ENCODE results near the gene AHSA1. TPM values are rescaled to one million over a fixed set of nuclear protein-coding genes. Genes with fewer than 3 reads are reported as not detected.

Gene AHSA1
- total and polyA plus RNA-seq, 2 experiments from 2014 or later = 177 to 213 TPM

GRCh38 chr14:77438596-77438995, 19.3 kb upstream of the AHSA1 start:
- Histone ChIP-seq H3K27me3 (ENCODE audit: insufficient read depth) (no peaks in the 10 kb centered on the region), H3K79me2 (replicated peaks; ENCODE audit: insufficient read depth) (no peaks in the 10 kb centered on the region), H2AFZ (no peak overlapping the region), H3K9me2 (ENCODE audit: insufficient read depth) (no peaks in the 10 kb centered on the region), H3K4me2 (no peak overlapping the region), H3K4me1 (ENCODE audit: insufficient read depth) (no peaks in the 10 kb centered on the region), H4K20me1 (replicated peaks; ENCODE audit: insufficient read depth) (peaks cover 3% of the 10 kb centered on the region; the same call in 1 of the 2 replicates), H3K27ac (ENCODE audit: low read depth) (no peak overlapping the region), H3F3A (replicated peaks; ENCODE audit: low read depth) (no peaks in the 10 kb centered on the region), H3K4me3 (no peak overlapping the region), H3K36me3 (ENCODE audit: insufficient read depth) (peaks cover 6% of the 10 kb centered on the region)
- ATAC-seq (no peak), DNase-seq (ENCODE audit: low spot score) (no peak)
- TF ChIP-seq REST (IDR thresholded peaks at IDR 0.05; ENCODE audit: unreplicated experiment) (no peak), ETS1 (IDR thresholded peaks at IDR 0.05) (no peak), ZNF331 (CRISPR knock-in tag; IDR thresholded peaks at IDR 0.05; ENCODE audit: low read depth) (no peak), STAT1 (IDR thresholded peaks at IDR 0.05; ENCODE audit: unreplicated experiment) (no peak), CTCF (conservative IDR thresholded peaks at IDR 0.05; ENCODE audit: low read depth in 2 of 2) (no peak), NANOG (IDR thresholded peaks at IDR 0.05; ENCODE audit: borderline replicate concordance) (no peak), ZNF114 (CRISPR knock-in tag; IDR thresholded peaks at IDR 0.05) (no peak)
- no peaks in the 10 kb centered on the region for H3K27me3 Mint-ChIP-seq (ENCODE audit: insufficient read depth, low read depth, poor library complexity)
- peaks cover 42% of the 10 kb centered on the region for H3K36me3 Mint-ChIP-seq (ENCODE audit: low read depth)
- no peak overlapping the region for H3K4me3 Mint-ChIP-seq
- no peaks in the 10 kb centered on the region for H3K9me3 Mint-ChIP-seq
- H3K27ac Mint-ChIP-seq = no peak overlapping the region
- no peaks in the 10 kb centered on the region for H3K4me1 Mint-ChIP-seq

DNA sequence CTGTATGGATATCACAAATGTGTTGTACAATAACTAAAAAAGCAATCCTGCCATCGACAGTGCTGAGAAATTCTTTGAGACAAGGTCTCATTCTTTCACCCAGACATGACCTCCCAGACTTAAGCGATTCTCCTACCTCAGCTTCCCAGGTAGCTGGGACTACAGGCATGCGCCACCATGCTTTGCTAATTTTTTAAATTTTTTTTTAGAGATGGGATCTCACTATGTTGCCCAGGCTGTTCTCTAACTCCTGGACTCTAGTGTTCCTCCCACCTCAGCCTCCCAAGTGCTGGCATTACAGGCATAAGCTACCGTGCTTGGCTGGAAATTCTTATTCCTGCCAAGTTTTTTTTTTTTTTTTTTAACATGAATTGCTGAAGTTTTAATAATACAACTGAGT, 18.0 kb upstream of the AHSA1 start:
- Mint-ChIP-seq H3K4me1 (no peaks in the 10 kb centered on the region), H3K27me3 (ENCODE audit: insufficient read depth, low read depth, poor library complexity) (no peaks in the 10 kb centered on the region), H3K36me3 (ENCODE audit: low read depth) (peaks cover 34% of the 10 kb centered on the region), H3K27ac (no peak overlapping the region), H3K9me3 (no peaks in the 10 kb centered on the region), H3K4me3 (no peak overlapping the region)
- Histone ChIP-seq H3K36me3 (ENCODE audit: insufficient read depth) (peaks cover 6% of the 10 kb centered on the region), H3K4me2 (no peak overlapping the region), H4K20me1 (replicated peaks; ENCODE audit: insufficient read depth) (peaks cover 3% of the 10 kb centered on the region; the same call in 1 of the 2 replicates), H3K27ac (ENCODE audit: low read depth) (no peak overlapping the region), H2AFZ (no peak overlapping the region), H3K4me1 (ENCODE audit: insufficient read depth) (no peaks in the 10 kb centered on the region), H3K27me3 (ENCODE audit: insufficient read depth) (no peaks in the 10 kb centered on the region), H3F3A (replicated peaks; ENCODE audit: low read depth) (no peaks in the 10 kb centered on the region), H3K4me3 (no peak overlapping the region), H3K9me2 (ENCODE audit: insufficient read depth) (no peaks in the 10 kb centered on the region), H3K79me2 (replicated peaks; ENCODE audit: insufficient read depth) (no peaks in the 10 kb centered on the region)
- no peak for DNase-seq (ENCODE audit: low spot score)
- no peak for ATAC-seq
- TF ChIP-seq CTCF (conservative IDR thresholded peaks at IDR 0.05; ENCODE audit: low read depth in 2 of 2) (no peak), ZNF331 (CRISPR knock-in tag; IDR thresholded peaks at IDR 0.05; ENCODE audit: low read depth) (no peak), ETS1 (IDR thresholded peaks at IDR 0.05) (no peak), NANOG (IDR thresholded peaks at IDR 0.05; ENCODE audit: borderline replicate concordance) (no peak), EZH2phosphoT487 (IDR thresholded peaks at IDR 0.05; ENCODE audit: unreplicated experiment) (no peak), POLR2AphosphoS5 (IDR thresholded peaks at IDR 0.05; ENCODE audit: low read depth) (no peak)
